A549 (cell line): ENCODE results near the gene NUB1. TPM values are rescaled to one million over a fixed set of nuclear protein-coding genes. Genes with fewer than 3 reads are reported as not detected.

Experiments
- ATAC-seq, 2 experiments: fragments of 200-7000 bp in 1 of 2; fragments of >200 bp in 1 of 2; cut with Nextera tagmentation in 1 of 2; cut with Tn5 transposase in 1 of 2; 3 replicates each; pipeline versions ENCODE4 v1.8.0 to v1.9.1; 2018 to 2020; ENCODE audit warnings: mild to moderate bottlenecking in 1 of 2, moderate library complexity in 1 of 2
- CTCF ChIA-PET: fragments of 300-600 bp; sonication (Branson Sonifier 250); formaldehyde crosslinking; extraction: SDS; loops from one replicate; lab custom pipeline; 2021; ENCODE audit warnings: antibody characterized with exemption, inconsistent platforms; lab: Yijun Ruan, JAX
- POLR2A ChIA-PET: fragments of 350-600 bp; formaldehyde crosslinking; extraction: SDS; loops from one replicate; lab custom pipeline; 2021; ENCODE audit warnings: antibody characterized with exemption, inconsistent platforms; lab: Yijun Ruan, JAX
- DNase-seq, 2 experiments: peaks; one replicate each; pipeline versions ENCODE4 v3.0.0 to v3.0.0-alpha.2; 2011 to 2016; ENCODE audit warnings: low read depth in 1 of 2, low spot score in 1 of 2
- FAIRE-seq: peaks from 2 replicates; lab custom pipeline; 2011; peaks lifted over from hg19 to GRCh38; lab: Jason Lieb, UNC
- H3K27ac ChIP-seq, 2 experiments: fragments of >200 bp; sonication (Bioruptor Twin); formaldehyde crosslinking; 3 replicates each; pipeline ENCODE4 v1.5.1; 2016 to 2017
- H3K4me1 ChIP-seq: fragments of >200 bp; sonication (Bioruptor Twin); formaldehyde crosslinking; 3 replicates; pipeline ENCODE4 v1.6.1; 2016
- H3K4me2 ChIP-seq: fragments of >200 bp; sonication (Bioruptor Twin); formaldehyde crosslinking; 3 replicates; pipeline ENCODE4 v1.6.1; 2016
- H3K4me3 ChIP-seq: fragments of >200 bp; sonication (Bioruptor Twin); formaldehyde crosslinking; 3 replicates; pipeline ENCODE4 v1.5.1; 2016
- H3K9me3 ChIP-seq: fragments of >200 bp; sonication (Bioruptor Twin); formaldehyde crosslinking; 3 replicates; pipeline ENCODE4 v1.6.1; 2016
- BHLHE40 ChIP-seq: IDR thresholded peaks from 2 replicates; pipeline ENCODE4 v1.6.1; 2012; ENCODE audit warnings: low read depth, low read length, inconsistent platforms
- CEBPB ChIP-seq, 2 experiments: fragments of >200 bp in 1 of 2; sonication (Bioruptor Twin) in 1 of 2; formaldehyde crosslinking in 1 of 2; IDR thresholded peaks; 2 replicates each; pipeline ENCODE4 v1.6.1; 2012 to 2016
- CHD2 ChIP-seq: fragments of 150-350 bp; IDR thresholded peaks from 2 replicates; pipeline ENCODE4 v1.6.1; 2014; ENCODE audit warnings: low read length; ENCODE audit not compliant: partially characterized antibody
- CHD4 ChIP-seq: fragments of 200-600 bp; sonication (generic); IDR thresholded peaks from 2 replicates; pipeline ENCODE4 v1.6.1; 2016; ENCODE audit warnings: antibody characterized with exemption, mild to moderate bottlenecking, borderline replicate concordance
- CTCF ChIP-seq: fragments of >200 bp; sonication (Bioruptor Twin); formaldehyde crosslinking; IDR thresholded peaks from 3 replicates; pipeline ENCODE4 v1.5.1; 2016
- ELK1 ChIP-seq: fragments of 150-350 bp; IDR thresholded peaks from 2 replicates; pipeline ENCODE4 v1.6.1; 2014; ENCODE audit warnings: low read depth, mild to moderate bottlenecking, low read length
- EP300 ChIP-seq, 2 experiments: fragments of >200 bp; sonication (Bioruptor Twin); formaldehyde crosslinking; IDR thresholded peaks; 2 replicates in 1 of 2; 3 replicates in 1 of 2; pipeline ENCODE4 v1.6.1; 2016 to 2017
- FOSB ChIP-seq: fragments of 250-450 bp; sonication (Bioruptor Pico); IDR thresholded peaks from 2 replicates; pipeline ENCODE4 v1.5.0; 2020; ENCODE audit warnings: mild to moderate bottlenecking, moderate library complexity
- FOSL2 ChIP-seq, 2 experiments: fragments of 450-650 bp in 1 of 2; fragments of >200 bp in 1 of 2; sonication (Bioruptor Twin) in 1 of 2; formaldehyde crosslinking; IDR thresholded peaks; 2 replicates each; pipeline versions ENCODE4 v1.5.0 to v1.6.1; 2016 to 2020; ENCODE audit warnings: mild to moderate bottlenecking in 1 of 2, moderate library complexity in 1 of 2
- GATA3 ChIP-seq: IDR thresholded peaks from 2 replicates; pipeline ENCODE4 v1.6.1; 2012; ENCODE audit warnings: borderline replicate concordance
- HDAC2 ChIP-seq: fragments of 200-600 bp; sonication (generic); IDR thresholded peaks from 2 replicates; pipeline ENCODE4 v1.6.1; 2016
- HEYL ChIP-seq: fragments of 250-450 bp; sonication (Bioruptor Pico); IDR thresholded peaks from 2 replicates; pipeline ENCODE4 v1.8.0; 2021; ENCODE audit warnings: mild to moderate bottlenecking, moderate library complexity
- HOXB13 ChIP-seq: fragments of 250-450 bp; sonication (Bioruptor Pico); IDR thresholded peaks from 2 replicates; pipeline ENCODE4 v1.5.0; 2020; ENCODE audit warnings: low read depth, mild to moderate bottlenecking, moderate library complexity
- JUNB ChIP-seq: fragments of >200 bp; sonication (Bioruptor Twin); formaldehyde crosslinking; IDR thresholded peaks from 2 replicates; pipeline ENCODE4 v1.6.1; 2016
- KDM1A ChIP-seq: fragments of 200-600 bp; sonication (generic); IDR thresholded peaks from 2 replicates; pipeline ENCODE4 v1.6.1; 2016; ENCODE audit warnings: low read depth, mild to moderate bottlenecking
- KDM5A ChIP-seq: fragments of 200-600 bp; sonication (generic); IDR thresholded peaks from 2 replicates; pipeline ENCODE4 v1.6.1; 2016; ENCODE audit warnings: antibody characterized with exemption, mild to moderate bottlenecking
- MAX ChIP-seq: IDR thresholded peaks from 2 replicates; pipeline ENCODE4 v1.6.1; 2012
- NFE2L2 ChIP-seq: fragments of 150-350 bp; conservative IDR thresholded peaks from 2 replicates; pipeline ENCODE4 v1.6.1; 2014; ENCODE audit warnings: low read length
- NPAS2 ChIP-seq: fragments of 250-450 bp; sonication (Bioruptor Pico); IDR thresholded peaks from 2 replicates; pipeline ENCODE4 v1.8.0; 2022; ENCODE audit warnings: mild to moderate bottlenecking, moderate library complexity, borderline replicate concordance
- PBX3 ChIP-seq: IDR thresholded peaks from 2 replicates; pipeline ENCODE4 v1.6.1; 2012
- PHF8 ChIP-seq: fragments of 200-600 bp; sonication (generic); IDR thresholded peaks from 2 replicates; pipeline ENCODE4 v1.6.1; 2016; ENCODE audit warnings: low read depth, mild to moderate bottlenecking, antibody characterized with exemption, moderate library complexity, borderline replicate concordance
- POLR2A ChIP-seq: IDR thresholded peaks from 2 replicates; pipeline ENCODE4 v1.6.1; 2012; ENCODE audit warnings: mild to moderate bottlenecking, low read length
- RAD21 ChIP-seq, 2 experiments: fragments of >200 bp in 1 of 2; sonication (Bioruptor Twin) in 1 of 2; formaldehyde crosslinking in 1 of 2; IDR thresholded peaks in 1 of 2; conservative IDR thresholded peaks in 1 of 2; 2 replicates in 1 of 2; 3 replicates in 1 of 2; pipeline ENCODE4 v1.6.1; 2012 to 2018; ENCODE audit warnings: inconsistent platforms in 1 of 2
- RARB ChIP-seq: fragments of 250-450 bp; sonication (Bioruptor Pico); IDR thresholded peaks from 2 replicates; pipeline ENCODE4 v1.8.0; 2021; ENCODE audit warnings: mild to moderate bottlenecking, moderate library complexity
- RNF2 ChIP-seq: fragments of 200-600 bp; sonication (generic); IDR thresholded peaks from 2 replicates; pipeline ENCODE4 v1.6.1; 2016; ENCODE audit warnings: low read depth, mild to moderate bottlenecking, antibody characterized with exemption, moderate library complexity, borderline replicate concordance
- SREBF2 ChIP-seq: fragments of 450-650 bp; IDR thresholded peaks from 2 replicates; pipeline ENCODE4 v1.6.1; 2014; ENCODE audit warnings: mild to moderate bottlenecking, moderate library complexity
- USF2 ChIP-seq: fragments of 450-650 bp; IDR thresholded peaks from 2 replicates; pipeline ENCODE4 v1.6.1; 2014; ENCODE audit warnings: antibody characterized with exemption
- ZC3H11A ChIP-seq: fragments of 450-650 bp; IDR thresholded peaks from 2 replicates; pipeline ENCODE4 v1.6.1; 2014; ENCODE audit warnings: antibody characterized with exemption, mild to moderate bottlenecking
- ZFP36 ChIP-seq: fragments of 450-650 bp; IDR thresholded peaks from 2 replicates; pipeline ENCODE4 v1.6.1; 2014; ENCODE audit warnings: borderline replicate concordance; ENCODE audit not compliant: partially characterized antibody
- ZSCAN20 ChIP-seq: fragments of 250-450 bp; sonication (Bioruptor Pico); IDR thresholded peaks from 2 replicates; pipeline ENCODE4 v1.8.0; 2022; ENCODE audit warnings: mild to moderate bottlenecking, moderate library complexity
- WGBS: methylation state at CpG from one replicate; pipeline ENCODE4 v1.1.6; 2017; ENCODE audit errors: missing lambda C conversion rate; 5-methylcytosine and 5-hydroxymethylcytosine counted together
- polyA plus RNA-seq, 4 experiments: library from polyadenylated mRNA; depleted of rRNA in 3 of 4; stranded (reverse); fragments of >200 nt; fragmentation: RNase III in 1 of 4; extraction: RNeasy Plus Mini Kit Qiagen cat#74134 plus additional on column Dnase treatment in 1 of 4; gene quantifications; 2 replicates in 3 of 4; 3 replicates in 1 of 4; pipeline ENCODE4 v1.2.3, GENCODE V29; 2011 to 2017

The NUB1 gene
- polyA plus RNA-seq, 2 of the 4 experiments (the other 2 are of a cell fraction), result 45.0 to 105 TPM

- FAIRE-seq, result no peak
- 49% methylated on average over 2 of the region's 2 CpGs for whole genome bisulfite sequencing
- H3K9me3 ChIP-seq, result no peaks in the 10 kb centered on the region
- no peak overlapping the region for H3K4me3 ChIP-seq
- no peak for DNase-seq
- CTCF ChIA-PET, result interaction anchor here (0.8 to 12.0 kb wide), 4 partner anchors 22 to 44 kb away, joined by 3 to 234 read pairs (median 4); no protein-coding TSS in a partner anchor
- TF ChIP-seq CTCF, result no peak
- TF ChIP-seq RNF2, result no peak
- TF ChIP-seq CHD4, result no peak
- no peak for TF ChIP-seq HEYL (CRISPR knock-in tag)
- no peak for TF ChIP-seq KDM1A
- no peak for TF ChIP-seq HOXB13 (CRISPR knock-in tag)
- TF ChIP-seq PHF8, result no peak
- TF ChIP-seq CHD2, result no peak
- no peak for TF ChIP-seq GATA3
- TF ChIP-seq RAD21 (conservative IDR thresholded peaks at IDR 0.05 in 1 of 2, IDR thresholded peaks at IDR 0.05 in 1 of 2), result no peak
- TF ChIP-seq ZSCAN20 (CRISPR knock-in tag), result no peak
- no peak for ATAC-seq
- peaks cover 45% of the 10 kb centered on the region for H3K4me1 ChIP-seq
- POLR2A ChIA-PET, result no interaction called here
- peak overlapping the region; percentile 64 to 78 for H3K27ac ChIP-seq
- H3K4me2 ChIP-seq, result peak overlapping the region; percentile 57
Observed at GRCh38 chr7:151346470-151346769, 4.8 kb downstream of the NUB1 start.

GRCh38 chr7:151347200-151347599, 5.6 kb downstream of the NUB1 start:
- TF ChIP-seq ZFP36, result no peak
- no peak for TF ChIP-seq CEBPB (IDR thresholded peaks at IDR 0.05)
- no peak for TF ChIP-seq PHF8
- TF ChIP-seq ELK1, result no peak
- no peak for TF ChIP-seq BHLHE40
- no peak for TF ChIP-seq KDM5A
- TF ChIP-seq RNF2, result no peak
- TF ChIP-seq RAD21 (conservative IDR thresholded peaks at IDR 0.05 in 1 of 2, IDR thresholded peaks at IDR 0.05 in 1 of 2), result no peak
- TF ChIP-seq NPAS2, result no peak
- no peak for TF ChIP-seq MAX
- DNase-seq, result no peak
- WGBS, result 91% methylated on average over 6 of the region's 6 CpGs
- CTCF ChIA-PET, result interaction anchor here (0.7 to 12.0 kb wide), 4 partner anchors 21 to 45 kb away, joined by 4 to 234 read pairs (median 4); no protein-coding TSS in a partner anchor
- ATAC-seq, result no peak
- 0 out of 3 replicates have a peak overlapping the region, but pooled peaks have one; percentile 3 for H3K4me2 ChIP-seq
- no peak for FAIRE-seq
- no peaks in the 10 kb centered on the region for H3K9me3 ChIP-seq
- POLR2A ChIA-PET, result no interaction called here
- H3K4me1 ChIP-seq, result peaks cover 45% of the 10 kb centered on the region
- H3K4me3 ChIP-seq, result no peak overlapping the region
- H3K27ac ChIP-seq, result peak overlapping the region in 1 of 2 experiments; percentile 35; a peak in 2 of 6 replicates

- ATAC-seq (no peak), FAIRE-seq (no peak), DNase-seq (no peak)
- ChIA-PET CTCF (interaction anchor here (2.9 to 12.0 kb wide), 4 partner anchors 11 to 99 kb away, joined by 13 to 234 read pairs (median 70); no protein-coding TSS in a partner anchor), POLR2A (no interaction called here)
- no peak overlapping the region for H3K27ac ChIP-seq
- H3K4me3 ChIP-seq, result no peak overlapping the region
- peaks cover 37% of the 10 kb centered on the region for H3K4me1 ChIP-seq
- H3K9me3 ChIP-seq, result no peaks in the 10 kb centered on the region
- WGBS, result 76% methylated on average over 4 of the region's 4 CpGs
- H3K4me2 ChIP-seq, result no peak overlapping the region
- no peak for TF ChIP-seq KDM5A
- no peak for TF ChIP-seq EP300 (IDR thresholded peaks at IDR 0.05)
- TF ChIP-seq ZFP36, result no peak
- TF ChIP-seq RARB (CRISPR knock-in tag), result no peak
- TF ChIP-seq JUNB, result no peak
- no peak for TF ChIP-seq ELK1
- TF ChIP-seq ZC3H11A, result no peak
- no peak for TF ChIP-seq FOSB (CRISPR knock-in tag)
- no peak for TF ChIP-seq HDAC2
- no peak for TF ChIP-seq POLR2A
- TF ChIP-seq NFE2L2, result no peak
- TF ChIP-seq FOSL2 (IDR thresholded peaks at IDR 0.05), result no peak
- no peak for TF ChIP-seq FOSL2 (CRISPR knock-in tag; IDR thresholded peaks at IDR 0.05)
- TF ChIP-seq SREBF2, result no peak
- TF ChIP-seq USF2, result no peak
- no peak for TF ChIP-seq RAD21 (conservative IDR thresholded peaks at IDR 0.05 in 1 of 2, IDR thresholded peaks at IDR 0.05 in 1 of 2)
- TF ChIP-seq PBX3, result no peak
Observed at GRCh38 chr7:151348970-151349369, 7.4 kb downstream of the NUB1 start.
